ENCODE measurements around the gene NEDD4L. TPM values are rescaled to one million over a fixed set of nuclear protein-coding genes. Genes with fewer than 3 reads are reported as not detected.

NEDD4L gene
- total and polyA plus RNA-seq, 10 of the 15 experiments (the other 5 are each of a cell fraction or from before 2014, with no cell fraction given), result 7.4 to 24.0 (median 17.7) TPM

DNA sequence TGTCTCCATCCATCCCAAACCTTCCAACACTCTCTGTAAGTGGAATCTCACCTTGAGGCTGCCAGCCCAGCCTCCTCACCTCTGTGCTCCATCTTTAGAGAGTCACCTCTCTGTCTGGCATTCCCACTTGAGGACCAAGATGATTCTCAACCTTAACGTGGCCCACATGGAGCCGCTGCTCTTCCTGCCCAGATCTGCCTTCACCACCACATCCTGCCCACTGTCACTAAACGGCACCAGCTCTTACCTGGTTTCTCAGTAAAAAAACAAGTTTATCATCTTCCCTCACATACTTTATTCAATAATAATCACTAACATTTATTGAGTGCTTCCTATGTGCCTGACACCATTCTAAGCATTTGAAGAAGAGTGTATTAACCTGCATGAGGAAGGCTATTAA, 80.4 kb downstream of the NEDD4L start (continued):
- TF ChIP-seq PRDM15 (CRISPR knock-in tag; IDR thresholded peaks at IDR 0.05) (no peak), TARDBP (IDR thresholded peaks at IDR 0.05; ENCODE audit: borderline replicate concordance) (no peak), CUX1 (IDR thresholded peaks at IDR 0.05; ENCODE audit: insufficient replicate concordance, low read depth, low read length) (no peak), HCFC1 (IDR thresholded peaks at IDR 0.05; ENCODE audit: low read length) (no peak), E2F8 (IDR thresholded peaks at IDR 0.05; ENCODE audit: low read depth, partially characterized antibody) (no peak), SP1 (IDR thresholded peaks at IDR 0.05; ENCODE audit: low read depth, low read length) (no peak), RB1 (IDR thresholded peaks at IDR 0.05; ENCODE audit: borderline replicate concordance) (no peak), USF1 (IDR thresholded peaks at IDR 0.05; ENCODE audit: borderline replicate concordance, extremely low read length, insufficient read depth, low read depth, low read length) (no peak), BRCA1 (IDR thresholded peaks at IDR 0.05; ENCODE audit: low read depth, low read length) (no peak), MXI1 (IDR thresholded peaks at IDR 0.05; ENCODE audit: low read depth, low read length) (no peak), TCF7 (IDR thresholded peaks at IDR 0.05; ENCODE audit: borderline replicate concordance) (no peak)
- TF ChIP-seq, protein P1, sequence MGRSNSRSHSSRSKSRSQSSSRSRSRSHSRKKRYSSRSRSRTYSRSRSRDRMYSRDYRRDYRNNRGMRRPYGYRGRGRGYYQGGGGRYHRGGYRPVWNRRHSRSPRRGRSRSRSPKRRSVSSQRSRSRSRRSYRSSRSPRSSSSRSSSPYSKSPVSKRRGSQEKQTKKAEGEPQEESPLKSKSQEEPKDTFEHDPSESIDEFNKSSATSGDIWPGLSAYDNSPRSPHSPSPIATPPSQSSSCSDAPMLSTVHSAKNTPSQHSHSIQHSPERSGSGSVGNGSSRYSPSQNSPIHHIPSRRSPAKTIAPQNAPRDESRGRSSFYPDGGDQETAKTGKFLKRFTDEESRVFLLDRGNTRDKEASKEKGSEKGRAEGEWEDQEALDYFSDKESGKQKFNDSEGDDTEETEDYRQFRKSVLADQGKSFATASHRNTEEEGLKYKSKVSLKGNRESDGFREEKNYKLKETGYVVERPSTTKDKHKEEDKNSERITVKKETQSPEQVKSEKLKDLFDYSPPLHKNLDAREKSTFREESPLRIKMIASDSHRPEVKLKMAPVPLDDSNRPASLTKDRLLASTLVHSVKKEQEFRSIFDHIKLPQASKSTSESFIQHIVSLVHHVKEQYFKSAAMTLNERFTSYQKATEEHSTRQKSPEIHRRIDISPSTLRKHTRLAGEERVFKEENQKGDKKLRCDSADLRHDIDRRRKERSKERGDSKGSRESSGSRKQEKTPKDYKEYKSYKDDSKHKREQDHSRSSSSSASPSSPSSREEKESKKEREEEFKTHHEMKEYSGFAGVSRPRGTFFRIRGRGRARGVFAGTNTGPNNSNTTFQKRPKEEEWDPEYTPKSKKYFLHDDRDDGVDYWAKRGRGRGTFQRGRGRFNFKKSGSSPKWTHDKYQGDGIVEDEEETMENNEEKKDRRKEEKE (IDR thresholded peaks at IDR 0.05), result no peak
